SJCRH30 (cell line): ENCODE measurements around the gene ATP8B1. TPM values are rescaled to one million over a fixed set of nuclear protein-coding genes. Genes with fewer than 3 reads are reported as not detected.
A peak's percentile ranks its signal among the peaks of the same experiment; 100 is the strongest.
"Not testable (repeated sequence)": the region's sequence is repeated elsewhere in the genome, so short reads cannot be mapped to it uniquely, and the experiment has no call there.

Experiments
- DNase-seq, 2 experiments: peaks; one replicate each; pipeline ENCODE4 v3.0.0-alpha.2; 2015 to 2020
- H3K27ac ChIP-seq: fragments of 250-450 bp; sonication (Bioruptor Pico); 2 replicates; pipeline ENCODE4 v1.5.1; 2020; ENCODE audit warnings: mild to moderate bottlenecking, moderate library complexity
- H3K27me3 ChIP-seq: fragments of 250-450 bp; sonication (Bioruptor Pico); 2 replicates; pipeline ENCODE4 v1.5.1; 2020; ENCODE audit warnings: mild to moderate bottlenecking, moderate library complexity
- H3K36me3 ChIP-seq: fragments of 250-450 bp; sonication (Bioruptor Pico); 2 replicates; pipeline ENCODE4 v1.5.1; 2020; ENCODE audit warnings: mild to moderate bottlenecking, moderate library complexity
- H3K4me1 ChIP-seq: fragments of 250-450 bp; sonication (Bioruptor Pico); 2 replicates; pipeline ENCODE4 v1.5.1; 2020; ENCODE audit warnings: mild to moderate bottlenecking, moderate library complexity
- H3K4me3 ChIP-seq: fragments of 250-450 bp; sonication (Bioruptor Pico); 2 replicates; pipeline ENCODE4 v1.5.1; 2020; ENCODE audit warnings: mild to moderate bottlenecking, moderate library complexity
- H3K9me3 ChIP-seq: fragments of 250-450 bp; sonication (Bioruptor Pico); replicated peaks from 2 replicates; pipeline ENCODE4 v1.5.1; 2020; ENCODE audit warnings: mild to moderate bottlenecking, moderate library complexity
- total RNA-seq: library from RNA; depleted of rRNA; stranded (reverse); fragments of >200 nt; shearing (Covaris generic); gene quantifications from 2 replicates; pipeline ENCODE4 v1.2.3, GENCODE V29; 2014; rRNA removed

ATP8B1 gene
- total RNA-seq: not detected in 2 replicates

GRCh38 chr18:57803103-57803969, at the start of gene ATP8B1:
TSS of gene ATP8B1 (minus strand) at chr18:57803315. CDS start at chr18:57731807, 71,508 bp downstream.
- no peaks in the 10 kb centered on the region for H3K9me3 ChIP-seq
- DNase-seq: no peak
- H3K4me3 ChIP-seq: no peak within 1 kb of the TSS
- no peak within 1 kb of the TSS for H3K27ac ChIP-seq
- no peaks in the 10 kb centered on the region for H3K4me1 ChIP-seq
- no peaks in the 10 kb centered on the region for H3K36me3 ChIP-seq
- H3K27me3 ChIP-seq: no peaks in the 10 kb centered on the region

GRCh38 chr18:57850063-57850462, 46.9 kb upstream of the ATP8B1 start:
- no peaks in the 10 kb centered on the region for H3K36me3 ChIP-seq
- H3K4me1 ChIP-seq: peaks cover 7% of the 10 kb centered on the region
- no peak overlapping the region for H3K27ac ChIP-seq
- DNase-seq: no peak
- no peaks in the 10 kb centered on the region for H3K27me3 ChIP-seq
- no peak overlapping the region for H3K4me3 ChIP-seq
- H3K9me3 ChIP-seq: no peaks in the 10 kb centered on the region

GRCh38 chr18:57848374-57848773, 45.3 kb upstream of the ATP8B1 start:
- not testable (repeated sequence) for H3K27ac ChIP-seq, H3K27me3 ChIP-seq, DNase-seq, H3K36me3 ChIP-seq, H3K4me1 ChIP-seq, H3K4me3 ChIP-seq, H3K9me3 ChIP-seq

GRCh38 chr18:57847431-57847830, 44.3 kb upstream of the ATP8B1 start:
- H3K36me3 ChIP-seq, H3K27me3 ChIP-seq, H3K9me3 ChIP-seq, H3K4me1 ChIP-seq, DNase-seq, H3K4me3 ChIP-seq, H3K27ac ChIP-seq: not testable (repeated sequence)

GRCh38 chr18:57846258-57846657, 43.1 kb upstream of the ATP8B1 start:
- peak in 1 of 2 experiments; percentile 33 for DNase-seq
- H3K4me3 ChIP-seq: no peak overlapping the region
- H3K4me1 ChIP-seq: peaks cover 9% of the 10 kb centered on the region
- no peaks in the 10 kb centered on the region for H3K9me3 ChIP-seq
- H3K36me3 ChIP-seq: no peaks in the 10 kb centered on the region
- H3K27ac ChIP-seq: peak overlapping the region; percentile 14; the same call in 1 of the 2 replicates
- H3K27me3 ChIP-seq: no peaks in the 10 kb centered on the region

- DNase-seq: no peak
- Histone ChIP-seq H3K4me3 (no peak overlapping the region), H3K36me3 (no peaks in the 10 kb centered on the region), H3K9me3 (no peaks in the 10 kb centered on the region), H3K27ac (peak overlapping the region; percentile 14; the same call in 1 of the 2 replicates), H3K27me3 (no peaks in the 10 kb centered on the region), H3K4me1 (peaks cover 13% of the 10 kb centered on the region)
Measured at GRCh38 chr18:57845605-57846074, 42.5 kb upstream of the ATP8B1 start.

- no peak overlapping the region for H3K27ac ChIP-seq
- no peak for DNase-seq
- no peaks in the 10 kb centered on the region for H3K36me3 ChIP-seq
- H3K4me1 ChIP-seq: peaks cover 19% of the 10 kb centered on the region
- no peaks in the 10 kb centered on the region for H3K9me3 ChIP-seq
- no peak overlapping the region for H3K4me3 ChIP-seq
- H3K27me3 ChIP-seq: no peaks in the 10 kb centered on the region
Measured at GRCh38 chr18:57844319-57844718, 41.2 kb upstream of the ATP8B1 start.

GRCh38 chr18:57843386-57843785, 40.3 kb upstream of the ATP8B1 start:
- H3K27me3 ChIP-seq: no peaks in the 10 kb centered on the region
- H3K9me3 ChIP-seq: no peaks in the 10 kb centered on the region
- H3K27ac ChIP-seq: no peak overlapping the region
- H3K4me3 ChIP-seq: no peak overlapping the region
- no peaks in the 10 kb centered on the region for H3K36me3 ChIP-seq
- no peak for DNase-seq
- H3K4me1 ChIP-seq: peaks cover 19% of the 10 kb centered on the region

GRCh38 chr18:57841568-57841967, 38.5 kb upstream of the ATP8B1 start:
- Histone ChIP-seq H3K27me3 (no peaks in the 10 kb centered on the region), H3K27ac (no peak overlapping the region), H3K4me1 (peaks cover 19% of the 10 kb centered on the region), H3K36me3 (no peaks in the 10 kb centered on the region), H3K9me3 (no peaks in the 10 kb centered on the region), H3K4me3 (no peak overlapping the region)
- DNase-seq: no peak

- Histone ChIP-seq H3K27ac (peak overlapping the region; percentile 83), H3K27me3 (no peaks in the 10 kb centered on the region), H3K36me3 (no peaks in the 10 kb centered on the region), H3K4me3 (no peak overlapping the region; the same call in 1 of the 2 replicates), H3K9me3 (no peaks in the 10 kb centered on the region), H3K4me1 (peaks cover 12% of the 10 kb centered on the region)
- DNase-seq: peak; percentile 39 to 46
Measured at GRCh38 chr18:57839942-57840381, 36.8 kb upstream of the ATP8B1 start.

GRCh38 chr18:57837917-57838548, 34.9 kb upstream of the ATP8B1 start:
- H3K27ac ChIP-seq: no peak overlapping the region
- no peaks in the 10 kb centered on the region for H3K36me3 ChIP-seq
- no peaks in the 10 kb centered on the region for H3K9me3 ChIP-seq
- H3K4me1 ChIP-seq: peaks cover 12% of the 10 kb centered on the region
- no peak for DNase-seq
- H3K4me3 ChIP-seq: no peak overlapping the region
- no peaks in the 10 kb centered on the region for H3K27me3 ChIP-seq

GRCh38 chr18:57836557-57836956, 33.4 kb upstream of the ATP8B1 start:
- no peaks in the 10 kb centered on the region for H3K9me3 ChIP-seq
- H3K27ac ChIP-seq: no peak overlapping the region
- DNase-seq: no peak
- no peak overlapping the region for H3K4me3 ChIP-seq
- no peaks in the 10 kb centered on the region for H3K36me3 ChIP-seq
- no peaks in the 10 kb centered on the region for H3K27me3 ChIP-seq
- H3K4me1 ChIP-seq: peaks cover 12% of the 10 kb centered on the region

- no peaks in the 10 kb centered on the region for H3K36me3 ChIP-seq
- no peak overlapping the region for H3K27ac ChIP-seq
- no peak for DNase-seq
- H3K27me3 ChIP-seq: no peaks in the 10 kb centered on the region
- H3K9me3 ChIP-seq: no peaks in the 10 kb centered on the region
- H3K4me3 ChIP-seq: no peak overlapping the region
- peaks cover 7% of the 10 kb centered on the region for H3K4me1 ChIP-seq
Measured at GRCh38 chr18:57835904-57836303, 32.8 kb upstream of the ATP8B1 start.

GRCh38 chr18:57834616-57835015, 31.5 kb upstream of the ATP8B1 start:
- no peak overlapping the region for H3K4me3 ChIP-seq
- peaks cover under 1% of the 10 kb centered on the region; the same call in 1 of the 2 replicates for H3K4me1 ChIP-seq
- H3K27ac ChIP-seq: no peak overlapping the region
- H3K27me3 ChIP-seq: no peaks in the 10 kb centered on the region
- H3K9me3 ChIP-seq: no peaks in the 10 kb centered on the region
- no peaks in the 10 kb centered on the region for H3K36me3 ChIP-seq
- no peak for DNase-seq

- H3K4me3 ChIP-seq: no peak overlapping the region
Measured at GRCh38 chr18:57833441-57834101, 30.5 kb upstream of the ATP8B1 start.

More at GRCh38 chr18:57833441-57834101, 30.5 kb upstream of the ATP8B1 start:
- no peaks in the 10 kb centered on the region for H3K4me1 ChIP-seq
- H3K27ac ChIP-seq: no peak overlapping the region
- peak in 1 of 2 experiments; percentile 9 for DNase-seq
- no peaks in the 10 kb centered on the region for H3K9me3 ChIP-seq
- H3K27me3 ChIP-seq: no peaks in the 10 kb centered on the region
- H3K36me3 ChIP-seq: no peaks in the 10 kb centered on the region
